Measurements from ENCODE around the gene NFKBIB. TPM values are rescaled to one million over a fixed set of nuclear protein-coding genes. Genes with fewer than 3 reads are reported as not detected.

Gene NFKBIB
- total and polyA plus RNA-seq, 2 of the 8 experiments (the other 6 are each of a cell fraction or from before 2014, with no cell fraction given) = 37.3 to 44.1 TPM

- TF ChIP-seq ATF2 (IDR thresholded peaks at IDR 0.05; ENCODE audit: low read length) (no peak), GTF2F1 (IDR thresholded peaks at IDR 0.05; ENCODE audit: borderline replicate concordance, low read depth, low read length) (no peak)
These were observed 42.9 kb downstream of the NFKBIB start (continued) for GRCh38 chr19:38942471-38943181.

All from H1 (cell line).